ENCODE data around the gene PTOV1.
A peak's percentile ranks its signal among the peaks of the same experiment; 100 is the strongest.

The PTOV1 gene

GRCh38 chr19:49876422-49877019 is 25.6 kb downstream of the PTOV1 start:
- peak; percentile 99 for DNase-seq

- peak; percentile 100 for DNase-seq
Measured at GRCh38 chr19:49877020-49877878, 26.3 kb downstream of the PTOV1 start, which contains the start of the genes AKT1S1 and TBC1D17. Gene AKT1S1 (minus strand): TSS chr19:49877355. CDS start chr19:49873295, 4,060 bp downstream. Gene TBC1D17 (plus strand): TSS chr19:49877702. CDS start chr19:49877724, 22 bp downstream.

GRCh38 chr19:49877879-49878743 is 27.2 kb downstream of the PTOV1 start:
- peak; percentile 99 for DNase-seq

- no peak for DNase-seq
Measured at GRCh38 chr19:49878744-49879070, 27.7 kb downstream of the PTOV1 start.

GRCh38 chr19:49879243-49879963 is 28.4 kb downstream of the PTOV1 start:
- no peak for DNase-seq

- DNase-seq: no peak
Measured at GRCh38 chr19:49880162-49880869, 29.4 kb downstream of the PTOV1 start.

GRCh38 chr19:49881186-49881585 is 30.2 kb downstream of the PTOV1 start:
- no peak for DNase-seq

GRCh38 chr19:49881672-49882394 is 30.9 kb downstream of the PTOV1 start:
- peak; percentile 22 for DNase-seq

GRCh38 chr19:49882643-49883042 is 31.7 kb downstream of the PTOV1 start:
- DNase-seq: peak; percentile 16

- DNase-seq: no peak
Measured at GRCh38 chr19:49883094-49883493, 32.1 kb downstream of the PTOV1 start.

- DNase-seq: no peak
Measured at GRCh38 chr19:49884109-49884508, 33.1 kb downstream of the PTOV1 start.

- DNase-seq: no peak
Measured at GRCh38 chr19:49884760-49885159, 33.8 kb downstream of the PTOV1 start.

- DNase-seq: no peak
Measured at GRCh38 chr19:49887037-49887664, 36.2 kb downstream of the PTOV1 start.

GRCh38 chr19:49887665-49888509 is 36.9 kb downstream of the PTOV1 start:
- no peak for DNase-seq

GRCh38 chr19:49888510-49888824 is 37.5 kb downstream of the PTOV1 start:
- no peak for DNase-seq

- no peak for DNase-seq
Measured at GRCh38 chr19:49889038-49889686, 38.2 kb downstream of the PTOV1 start.

- DNase-seq: peak; percentile 86
Measured at GRCh38 chr19:49889687-49890348, 38.9 kb downstream of the PTOV1 start.
